Activated CD4-positive, alpha-beta T cell treated with anti-CD3 and anti-CD28 coated beads, Interleukin-2, amount 50 U/mL, for 48 hours (primary cell): ENCODE measurements around the gene MMP2.

ENCODE experiments used
- DNase-seq, 2 experiments: peaks; one replicate each; pipeline ENCODE4 v3.0.0-alpha.2; 2020

Gene MMP2

GRCh38 chr16:55469821-55470532 lies 9.0 kb upstream of the MMP2 start:
- DNase-seq = no peak

DNA sequence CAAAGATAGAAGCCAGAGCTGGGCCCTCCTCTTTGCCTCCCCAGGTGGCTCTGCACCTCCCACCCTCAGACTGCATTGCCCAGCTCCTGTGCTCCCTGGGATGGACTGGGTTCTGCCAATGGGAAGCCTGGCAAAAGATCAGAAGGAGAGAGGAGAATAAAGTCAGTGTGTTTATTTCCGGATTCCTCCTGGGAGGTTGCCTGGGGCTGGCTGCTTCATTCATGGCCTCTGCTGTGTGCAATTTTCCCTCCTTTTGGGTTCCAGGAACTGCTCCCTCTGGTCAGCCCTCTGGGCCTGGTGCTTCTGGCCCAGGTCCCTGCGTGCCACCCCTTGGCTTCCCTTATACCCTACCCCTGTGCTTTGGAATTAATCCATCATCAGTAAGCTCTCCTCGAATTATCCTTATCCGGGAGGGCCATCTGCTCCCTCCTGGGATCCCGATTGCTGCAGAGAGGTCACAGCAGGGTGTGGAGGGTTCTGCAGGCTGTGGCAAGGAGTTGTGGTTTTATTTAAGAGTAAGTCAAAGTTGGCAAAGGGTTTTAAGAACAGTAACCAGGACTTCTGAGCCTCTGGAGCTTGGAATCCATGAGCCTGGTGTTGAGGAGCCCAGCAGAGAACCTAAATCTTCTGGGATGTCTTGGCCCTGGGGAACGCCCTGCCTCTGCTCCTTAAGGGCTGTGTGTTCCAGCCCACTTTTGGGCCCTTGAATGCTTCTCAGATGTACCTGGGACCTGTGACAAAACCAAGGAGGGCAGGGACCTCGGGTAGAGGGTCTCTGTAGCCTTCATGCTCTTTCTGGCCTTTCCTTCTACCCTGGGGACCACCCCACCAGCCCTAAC lies 8.2 kb upstream of the MMP2 start:
- DNase-seq = no peak

- DNase-seq = peak; percentile 13 to 26
Observed at GRCh38 chr16:55471448-55472097, 7.4 kb upstream of the MMP2 start.

GRCh38 chr16:55473587-55473986 lies 5.4 kb upstream of the MMP2 start:
- no peak for DNase-seq

- no peak for DNase-seq
Observed at GRCh38 chr16:55474821-55475220, 4.2 kb upstream of the MMP2 start.

- no peak for DNase-seq
Observed at GRCh38 chr16:55475919-55476318, 3.1 kb upstream of the MMP2 start.

DNA sequence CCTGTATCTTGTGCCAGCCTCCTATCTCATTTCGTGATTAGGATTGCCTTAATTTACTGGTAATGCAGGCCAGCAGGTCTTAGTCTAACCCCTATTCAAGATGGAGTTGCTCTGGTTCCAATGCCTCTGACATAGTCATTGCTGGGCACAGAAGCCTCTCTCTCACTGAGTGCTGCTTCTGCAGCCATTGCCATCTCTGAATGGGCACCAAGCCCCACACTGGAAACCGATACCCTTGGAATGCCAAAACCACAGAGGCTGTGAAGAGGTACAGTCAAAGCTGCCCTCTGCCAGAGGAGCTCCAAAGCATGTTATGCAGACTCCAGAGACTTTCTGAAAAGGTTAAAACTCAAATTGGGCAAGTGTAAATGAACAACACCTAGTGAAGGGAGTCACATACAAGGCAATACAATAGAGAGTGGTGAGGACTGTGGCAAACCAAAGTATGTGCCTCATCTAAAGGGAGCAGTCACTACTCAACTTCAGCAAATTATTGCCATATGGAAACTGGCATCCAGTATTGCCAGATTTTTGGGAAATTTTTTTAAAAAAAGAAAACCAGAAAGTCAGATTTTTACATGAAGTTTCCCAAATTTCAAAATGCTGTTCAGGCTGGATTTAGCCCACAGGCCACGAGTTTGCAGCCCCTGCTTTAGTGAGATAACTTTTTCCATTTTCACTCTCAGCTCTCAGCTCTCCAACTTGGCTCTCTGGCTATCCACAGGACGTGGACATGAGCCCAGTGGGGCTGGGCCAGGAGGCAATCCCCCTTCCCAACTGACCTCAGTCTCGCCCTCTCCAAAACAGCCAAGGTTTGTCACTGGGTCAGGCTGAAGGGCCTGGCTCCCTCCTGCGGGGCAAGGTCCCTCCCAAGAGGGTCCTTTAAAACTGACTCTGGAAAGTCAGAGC lies 2.1 kb upstream of the MMP2 start:
- DNase-seq = no peak

DNA sequence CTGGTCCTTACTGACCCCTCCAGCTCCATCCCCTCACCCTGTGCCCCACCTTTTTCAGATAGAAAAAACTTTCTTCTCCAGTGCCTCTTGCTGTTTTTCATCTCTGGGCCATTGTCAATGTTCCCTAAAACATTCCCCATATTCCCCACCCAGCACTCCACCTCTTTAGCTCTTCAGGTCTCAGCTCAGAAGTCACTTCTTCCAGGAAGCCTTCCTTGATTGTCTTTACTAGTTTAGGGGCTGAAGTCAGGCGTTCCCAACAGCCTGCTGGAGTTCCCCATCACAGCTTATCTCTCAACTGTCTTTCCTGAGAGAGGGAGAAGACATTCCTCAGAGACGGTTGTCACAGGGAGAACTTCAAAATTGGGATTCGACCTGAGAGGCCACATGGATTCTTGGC lies 1.3 kb upstream of the MMP2 start:
- DNase-seq = no peak

DNA sequence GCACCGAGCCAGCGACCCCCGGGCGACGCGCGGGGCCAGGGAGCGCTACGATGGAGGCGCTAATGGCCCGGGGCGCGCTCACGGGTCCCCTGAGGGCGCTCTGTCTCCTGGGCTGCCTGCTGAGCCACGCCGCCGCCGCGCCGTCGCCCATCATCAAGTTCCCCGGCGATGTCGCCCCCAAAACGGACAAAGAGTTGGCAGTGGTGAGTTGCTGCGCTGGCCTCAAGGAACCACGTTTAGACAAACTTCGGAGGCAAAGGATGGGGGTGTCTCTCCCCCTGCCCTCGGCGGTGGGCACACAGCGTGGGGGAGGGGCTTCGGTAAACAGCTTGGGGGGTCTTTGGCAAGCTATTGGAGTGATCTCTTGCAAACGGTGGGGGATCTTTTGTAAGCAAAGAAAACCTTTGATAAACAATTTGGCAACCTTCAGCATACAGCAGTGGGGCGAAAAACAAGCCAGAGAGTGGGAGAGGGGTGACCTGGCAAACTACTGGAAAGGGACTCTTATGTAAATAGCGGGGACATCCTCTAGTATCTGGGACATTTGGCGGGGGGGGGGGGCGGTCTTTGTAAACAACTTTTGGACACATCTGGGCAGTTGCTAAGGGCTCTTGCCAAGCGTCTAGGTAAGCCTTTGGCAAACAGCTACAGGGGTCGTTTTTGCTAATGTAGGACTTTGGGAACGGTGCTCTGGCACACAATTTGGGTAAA lies 587 bp downstream of the MMP2 start:
- no peak for DNase-seq

GRCh38 chr16:55480228-55480655 lies 1.2 kb downstream of the MMP2 start:
- DNase-seq = no peak

GRCh38 chr16:55481023-55481422 lies 2.0 kb downstream of the MMP2 start:
- no peak for DNase-seq

- no peak for DNase-seq
Observed at GRCh38 chr16:55482056-55482455, 3.1 kb downstream of the MMP2 start.

DNA sequence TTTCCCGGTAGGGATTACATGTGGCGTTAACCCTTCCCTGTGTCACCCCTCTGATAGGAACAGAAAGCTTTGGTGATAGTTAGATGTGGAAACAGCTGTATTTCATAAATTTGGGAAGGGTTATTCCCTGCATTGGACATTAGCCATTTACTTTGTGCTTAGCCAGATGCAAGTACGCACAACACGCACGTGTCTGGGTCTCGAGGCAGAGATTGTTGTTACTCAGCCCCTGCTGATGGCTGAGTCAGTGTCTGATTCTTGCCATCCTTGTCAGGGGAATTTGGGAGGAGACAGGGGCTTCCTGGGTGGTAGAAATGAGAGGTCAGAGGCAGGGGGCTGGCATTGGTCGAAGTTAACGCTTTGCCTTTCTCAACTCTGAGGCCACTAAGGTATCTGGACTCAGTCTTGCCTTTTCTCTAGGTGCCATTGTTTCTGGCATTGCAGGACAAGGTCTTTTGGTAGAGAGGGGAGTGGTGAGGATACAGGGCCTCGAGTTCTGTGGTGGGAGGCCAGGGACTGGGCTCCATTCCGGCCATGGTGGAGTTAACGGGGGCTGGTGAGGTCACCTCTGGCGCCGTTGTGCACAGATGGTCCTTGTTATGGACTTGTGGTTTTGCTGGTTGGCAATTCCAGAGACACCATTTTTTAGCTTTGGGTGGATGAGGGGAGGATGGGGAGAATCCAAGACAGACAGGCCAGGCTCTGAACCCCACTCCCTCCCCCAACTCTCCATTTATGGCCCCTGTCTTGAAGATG lies 8.2 kb downstream of the MMP2 start:
- no peak for DNase-seq

DNA sequence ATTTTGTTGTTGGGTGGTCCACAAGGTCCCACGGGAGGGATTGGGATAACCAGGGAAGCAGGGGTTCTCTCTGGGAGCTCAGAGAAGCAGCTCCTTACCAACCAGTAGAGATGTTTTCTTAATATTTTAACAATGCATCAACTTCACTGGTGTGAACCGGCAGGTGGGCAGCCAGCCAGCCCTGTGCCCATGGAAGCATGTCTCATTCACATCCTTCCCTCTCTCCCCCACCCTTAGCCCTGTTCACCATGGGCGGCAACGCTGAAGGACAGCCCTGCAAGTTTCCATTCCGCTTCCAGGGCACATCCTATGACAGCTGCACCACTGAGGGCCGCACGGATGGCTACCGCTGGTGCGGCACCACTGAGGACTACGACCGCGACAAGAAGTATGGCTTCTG lies 9.3 kb downstream of the MMP2 start:
- no peak for DNase-seq

- no peak for DNase-seq
Observed at GRCh38 chr16:55489119-55489955, 10.3 kb downstream of the MMP2 start.

- DNase-seq = no peak
Observed at GRCh38 chr16:55489956-55490265, 10.9 kb downstream of the MMP2 start.

DNA sequence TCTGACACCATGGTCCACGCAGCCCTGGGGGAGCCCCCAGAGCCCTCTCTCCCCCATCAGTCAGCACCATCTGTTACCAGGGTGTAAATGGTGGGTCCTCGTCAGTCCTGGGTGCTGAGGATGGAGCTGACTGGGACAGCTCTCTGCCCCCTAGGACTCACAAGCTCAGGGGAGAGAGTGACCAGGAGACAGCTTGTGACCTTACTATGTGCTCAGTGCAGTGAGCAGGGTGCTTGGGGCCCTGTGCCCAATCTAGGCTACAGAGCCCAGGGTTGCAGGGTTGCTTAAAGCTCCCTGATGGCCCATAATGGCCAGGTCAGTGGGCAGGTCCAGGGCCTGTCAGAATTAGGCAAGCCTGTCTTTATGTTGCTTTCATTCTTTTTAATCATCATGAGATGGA lies 11.3 kb downstream of the MMP2 start:
- DNase-seq = no peak

DNA sequence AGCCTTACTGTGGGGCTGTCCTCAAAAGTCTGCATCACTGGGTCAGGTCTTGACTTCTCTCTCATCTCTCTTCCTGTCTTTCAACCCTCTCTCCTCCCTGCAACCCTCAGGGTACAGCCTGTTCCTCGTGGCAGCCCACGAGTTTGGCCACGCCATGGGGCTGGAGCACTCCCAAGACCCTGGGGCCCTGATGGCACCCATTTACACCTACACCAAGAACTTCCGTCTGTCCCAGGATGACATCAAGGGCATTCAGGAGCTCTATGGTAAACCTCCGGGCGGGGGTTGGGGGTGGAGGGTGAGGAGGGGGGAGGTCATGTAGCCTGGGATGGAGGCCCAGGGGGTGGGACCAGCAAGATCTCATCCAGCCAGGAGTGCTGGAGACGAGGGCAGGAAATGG lies 12.7 kb downstream of the MMP2 start:
- DNase-seq = no peak

DNA sequence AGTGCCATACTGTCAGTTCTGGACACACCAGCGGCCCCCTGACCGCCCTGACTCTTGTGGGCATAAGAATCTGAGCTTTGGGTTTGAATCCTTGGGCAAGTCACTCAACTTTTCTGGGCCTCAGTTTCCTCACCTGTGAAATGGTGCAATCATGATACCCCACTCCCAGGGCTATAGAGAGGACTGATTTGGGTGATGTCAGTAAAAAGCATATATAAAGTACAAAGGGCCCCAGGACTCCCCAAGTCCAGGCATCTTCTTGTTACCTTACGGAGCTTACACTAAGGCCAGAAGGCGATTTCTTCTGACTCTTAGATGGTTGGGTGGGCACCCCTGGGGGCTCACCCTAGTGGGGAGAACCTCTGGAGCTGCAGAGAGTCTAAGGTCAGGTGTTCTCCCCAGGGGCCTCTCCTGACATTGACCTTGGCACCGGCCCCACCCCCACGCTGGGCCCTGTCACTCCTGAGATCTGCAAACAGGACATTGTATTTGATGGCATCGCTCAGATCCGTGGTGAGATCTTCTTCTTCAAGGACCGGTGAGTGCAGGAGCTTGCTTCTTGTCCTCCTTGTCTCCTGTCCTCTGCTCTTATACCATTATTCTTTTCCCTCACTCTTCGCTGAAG lies 13.9 kb downstream of the MMP2 start:
- no peak for DNase-seq

DNA sequence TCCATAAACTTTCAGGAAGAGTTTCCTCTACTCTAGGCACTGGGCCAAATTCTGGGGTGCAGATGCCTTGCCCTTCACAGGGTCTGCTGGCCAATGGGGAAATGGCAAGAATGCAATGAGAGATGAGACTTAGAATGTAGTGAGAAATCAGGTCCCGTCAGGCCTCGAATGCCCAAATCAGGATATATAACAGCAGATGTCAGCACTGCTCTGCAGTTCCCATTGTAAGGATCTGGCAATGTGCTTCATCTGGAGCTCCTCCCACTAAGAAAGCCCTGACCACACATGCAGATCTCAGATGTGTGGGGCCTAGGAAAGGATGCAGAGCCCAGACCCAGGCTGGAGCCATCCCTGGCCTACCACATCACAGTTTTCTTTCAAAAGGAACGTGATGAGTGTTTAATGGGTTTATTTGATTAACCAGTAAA lies 16.0 kb downstream of the MMP2 start:
- DNase-seq = no peak
